Activated CD4-positive, alpha-beta T cell treated with anti-CD3 and anti-CD28 coated beads, Interleukin-2, amount 50 U/mL, for 1 hour (primary cell): ENCODE measurements around the gene SLC22A3.
"Not testable (repeated sequence)": the region's sequence is repeated elsewhere in the genome, so short reads cannot be mapped to it uniquely, and the experiment has no call there.

Source experiments
- DNase-seq: peaks from one replicate; pipeline ENCODE4 v3.0.0-alpha.2; 2020

The SLC22A3 gene

GRCh38 chr6:160454303-160454702 lies 106.1 kb downstream of the SLC22A3 start:
- DNase-seq, result no peak

GRCh38 chr6:160455081-160455480 lies 106.9 kb downstream of the SLC22A3 start:
- no peak for DNase-seq

- DNase-seq, result peak; percentile 65
Measured at GRCh38 chr6:160455541-160456213, 107.5 kb downstream of the SLC22A3 start.

- DNase-seq, result no peak
Measured at GRCh38 chr6:160456214-160456546, 108.0 kb downstream of the SLC22A3 start.

GRCh38 chr6:160457823-160458222 lies 109.6 kb downstream of the SLC22A3 start:
- DNase-seq, result no peak

GRCh38 chr6:160461641-160462040 lies 113.5 kb downstream of the SLC22A3 start:
- DNase-seq, result no peak

- DNase-seq, result no peak
Measured at GRCh38 chr6:160462116-160462515, 113.9 kb downstream of the SLC22A3 start.

- peak; percentile 8 for DNase-seq
Measured at GRCh38 chr6:160462551-160463109, 114.5 kb downstream of the SLC22A3 start.

- DNase-seq, result no peak
Measured at GRCh38 chr6:160464744-160465143, 116.6 kb downstream of the SLC22A3 start.

GRCh38 chr6:160467261-160467871 lies 119.2 kb downstream of the SLC22A3 start:
- not testable (repeated sequence) for DNase-seq

GRCh38 chr6:160469153-160469552 lies 121.0 kb downstream of the SLC22A3 start:
- no peak for DNase-seq

- DNase-seq, result not testable (repeated sequence)
Measured at GRCh38 chr6:160476056-160476455, 127.9 kb downstream of the SLC22A3 start.

GRCh38 chr6:160477072-160477471 lies 128.9 kb downstream of the SLC22A3 start:
- DNase-seq, result not testable (repeated sequence)

GRCh38 chr6:160477901-160478300 lies 129.7 kb downstream of the SLC22A3 start:
- no peak for DNase-seq

- no peak for DNase-seq
Measured at GRCh38 chr6:160487116-160487515, 138.9 kb downstream of the SLC22A3 start.

- DNase-seq, result no peak
Measured at GRCh38 chr6:160489091-160489490, 140.9 kb downstream of the SLC22A3 start.

- DNase-seq, result no peak
Measured at GRCh38 chr6:160494576-160494975, 146.4 kb downstream of the SLC22A3 start.

GRCh38 chr6:160500639-160501038 lies 152.5 kb downstream of the SLC22A3 start:
- no peak for DNase-seq
